Nephron (organoid): ENCODE results near the gene NOC4L.
"Not testable (repeated sequence)": the region's sequence is repeated elsewhere in the genome, so short reads cannot be mapped to it uniquely, and the experiment has no call there.

Experiments
- H3K27ac Mint-ChIP-seq, 3 experiments: 2 replicates each; pipeline ENCODE4 v1.8.0; 2020; ENCODE audit warnings: mixed read lengths in 3 of 3, mild to moderate bottlenecking in 2 of 3, moderate library complexity in 1 of 3
- H3K27me3 Mint-ChIP-seq: 2 replicates; pipeline ENCODE4 v1.8.0; 2021; ENCODE audit warnings: low read depth, mild to moderate bottlenecking, moderate library complexity, mixed read lengths
- H3K36me3 Mint-ChIP-seq: 2 replicates; pipeline ENCODE4 v1.8.0; 2020; ENCODE audit warnings: low read depth, mixed read lengths
- H3K4me1 Mint-ChIP-seq: 2 replicates; pipeline ENCODE4 v1.8.0; 2020; ENCODE audit warnings: mixed read lengths
- H3K4me3 Mint-ChIP-seq, 3 experiments: 2 replicates each; pipeline ENCODE4 v1.8.0; 2020; ENCODE audit warnings: mild to moderate bottlenecking in 3 of 3, mixed read lengths in 3 of 3, moderate library complexity in 2 of 3
- H3K9me3 Mint-ChIP-seq: 2 replicates; pipeline ENCODE4 v1.8.0; 2020; ENCODE audit warnings: mixed read lengths
- TF ChIP-seq, protein P1 (sequence below), 3 experiments: fragments of 200-600 bp; sonication (generic); IDR thresholded peaks; one replicate each; pipeline ENCODE4 v1.5.0; 2021; ENCODE audit warnings: antibody characterized with exemption in 3 of 3; ENCODE audit not compliant: unreplicated experiment in 3 of 3

Gene NOC4L

GRCh38 chr12:132144115-132144809 is at the start of gene NOC4L, which contains the start of gene DDX51:
Gene NOC4L (plus strand): TSS chr12:132144457. CDS start chr12:132144489, 32 bp downstream.
Gene DDX51 (minus strand): TSS chr12:132144319. CDS start chr12:132144296, 23 bp downstream.
- Mint-ChIP-seq H3K36me3 (peaks cover 25% of the 10 kb centered on the region), H3K27me3 (no peaks in the 10 kb centered on the region), H3K9me3 (no peaks in the 10 kb centered on the region), H3K4me3 (peak within 1 kb of the TSS; percentile 88 to 93 (median 93)), H3K4me1 (peaks cover 10% of the 10 kb centered on the region), H3K27ac (peak within 1 kb of the TSS in 1 of 3 experiments; percentile 62)
- TF ChIP-seq, protein P1, sequence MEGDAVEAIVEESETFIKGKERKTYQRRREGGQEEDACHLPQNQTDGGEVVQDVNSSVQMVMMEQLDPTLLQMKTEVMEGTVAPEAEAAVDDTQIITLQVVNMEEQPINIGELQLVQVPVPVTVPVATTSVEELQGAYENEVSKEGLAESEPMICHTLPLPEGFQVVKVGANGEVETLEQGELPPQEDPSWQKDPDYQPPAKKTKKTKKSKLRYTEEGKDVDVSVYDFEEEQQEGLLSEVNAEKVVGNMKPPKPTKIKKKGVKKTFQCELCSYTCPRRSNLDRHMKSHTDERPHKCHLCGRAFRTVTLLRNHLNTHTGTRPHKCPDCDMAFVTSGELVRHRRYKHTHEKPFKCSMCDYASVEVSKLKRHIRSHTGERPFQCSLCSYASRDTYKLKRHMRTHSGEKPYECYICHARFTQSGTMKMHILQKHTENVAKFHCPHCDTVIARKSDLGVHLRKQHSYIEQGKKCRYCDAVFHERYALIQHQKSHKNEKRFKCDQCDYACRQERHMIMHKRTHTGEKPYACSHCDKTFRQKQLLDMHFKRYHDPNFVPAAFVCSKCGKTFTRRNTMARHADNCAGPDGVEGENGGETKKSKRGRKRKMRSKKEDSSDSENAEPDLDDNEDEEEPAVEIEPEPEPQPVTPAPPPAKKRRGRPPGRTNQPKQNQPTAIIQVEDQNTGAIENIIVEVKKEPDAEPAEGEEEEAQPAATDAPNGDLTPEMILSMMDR (IDR thresholded peaks at IDR 0.05; ENCODE audit: unreplicated experiment in 3 of 3), result no peak

DNA sequence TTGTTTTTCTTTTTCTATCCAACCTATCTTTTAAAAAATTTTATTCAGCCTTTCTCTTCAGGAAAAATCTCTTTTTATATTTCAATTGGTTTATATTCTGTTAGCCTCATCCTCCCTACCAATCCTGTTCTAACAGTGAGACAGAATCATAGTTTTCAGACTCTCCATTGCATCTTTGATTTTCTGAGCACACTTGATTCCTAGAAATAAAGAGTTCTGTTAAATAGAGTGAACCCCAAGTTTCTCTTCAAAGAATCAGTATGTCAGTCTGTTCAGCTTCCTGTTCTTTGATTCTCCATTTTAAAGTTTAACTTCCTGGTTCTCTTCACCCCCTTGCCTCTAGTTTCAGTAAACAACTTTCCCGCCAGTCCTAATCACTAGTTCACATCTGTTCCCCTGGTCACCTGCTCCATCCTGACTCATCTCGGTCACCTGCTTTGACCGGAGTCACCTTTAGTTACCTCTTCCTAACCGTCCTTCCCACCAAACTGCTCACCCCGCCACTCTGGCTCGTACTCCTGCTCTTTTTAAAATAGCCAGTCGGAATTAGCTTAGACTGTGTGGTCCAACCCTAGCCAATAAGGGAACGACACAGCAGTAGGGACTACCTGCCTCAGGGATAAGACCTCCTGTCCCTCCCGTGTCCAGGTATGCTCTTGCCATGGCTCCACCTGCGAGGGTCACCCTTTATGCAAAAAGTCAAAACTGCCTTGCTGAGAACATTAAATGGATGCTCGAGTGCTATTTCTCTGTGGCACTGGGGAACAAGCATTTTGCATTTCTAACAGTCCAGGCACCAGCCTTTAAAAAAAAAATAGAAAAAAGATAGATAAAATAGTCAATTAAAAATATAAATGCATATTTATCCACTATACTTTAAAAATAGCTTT is 48.5 kb upstream of the NOC4L start:
- H3K27me3 Mint-ChIP-seq, result no peaks in the 10 kb centered on the region
- H3K27ac Mint-ChIP-seq, result no peak overlapping the region

DNA sequence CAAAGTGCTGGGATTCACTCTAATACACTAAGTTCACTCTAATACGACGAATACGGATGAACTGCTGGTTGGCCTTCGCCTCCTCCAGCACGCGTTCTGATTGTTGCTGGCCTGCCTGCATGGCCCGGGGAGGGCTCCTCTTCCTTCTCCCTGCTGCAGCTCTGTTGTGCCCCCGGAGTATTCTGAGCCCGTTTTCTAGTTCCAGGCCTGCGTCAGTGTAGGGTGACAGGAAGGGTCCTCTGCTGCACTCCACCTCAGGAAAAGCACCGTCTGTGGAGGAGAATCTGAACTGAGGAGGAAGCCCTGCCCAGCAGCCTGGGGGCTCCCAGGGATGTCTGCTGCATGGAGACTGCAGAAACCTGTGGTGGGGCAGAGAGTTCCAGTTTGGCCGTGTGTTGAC is 44.5 kb upstream of the NOC4L start:
- TF ChIP-seq, protein P1 (IDR thresholded peaks at IDR 0.05; ENCODE audit: unreplicated experiment in 3 of 3), result no peak
- no peaks in the 10 kb centered on the region for H3K4me1 Mint-ChIP-seq
- H3K27ac Mint-ChIP-seq, result no peak overlapping the region
- peaks cover 4% of the 10 kb centered on the region for H3K9me3 Mint-ChIP-seq
- peaks cover 35% of the 10 kb centered on the region for H3K36me3 Mint-ChIP-seq
- no peak overlapping the region for H3K4me3 Mint-ChIP-seq
- no peaks in the 10 kb centered on the region for H3K27me3 Mint-ChIP-seq

More for the DNA sequence above, 48.5 kb upstream of the NOC4L start:
- H3K4me3 Mint-ChIP-seq, result no peak overlapping the region
- H3K36me3 Mint-ChIP-seq, result peaks cover 52% of the 10 kb centered on the region
- TF ChIP-seq, protein P1 (IDR thresholded peaks at IDR 0.05; ENCODE audit: unreplicated experiment in 3 of 3), result no peak
- H3K4me1 Mint-ChIP-seq, result no peaks in the 10 kb centered on the region
- peaks cover 4% of the 10 kb centered on the region for H3K9me3 Mint-ChIP-seq

- Mint-ChIP-seq H3K4me1 (no peaks in the 10 kb centered on the region), H3K27ac (no peak overlapping the region), H3K36me3 (peaks cover 38% of the 10 kb centered on the region), H3K27me3 (no peaks in the 10 kb centered on the region), H3K9me3 (peaks cover 4% of the 10 kb centered on the region), H3K4me3 (no peak overlapping the region)
- TF ChIP-seq, protein P1 (IDR thresholded peaks at IDR 0.05; ENCODE audit: unreplicated experiment in 3 of 3), result no peak
Observed at GRCh38 chr12:132100306-132101065, 43.8 kb upstream of the NOC4L start.

DNA sequence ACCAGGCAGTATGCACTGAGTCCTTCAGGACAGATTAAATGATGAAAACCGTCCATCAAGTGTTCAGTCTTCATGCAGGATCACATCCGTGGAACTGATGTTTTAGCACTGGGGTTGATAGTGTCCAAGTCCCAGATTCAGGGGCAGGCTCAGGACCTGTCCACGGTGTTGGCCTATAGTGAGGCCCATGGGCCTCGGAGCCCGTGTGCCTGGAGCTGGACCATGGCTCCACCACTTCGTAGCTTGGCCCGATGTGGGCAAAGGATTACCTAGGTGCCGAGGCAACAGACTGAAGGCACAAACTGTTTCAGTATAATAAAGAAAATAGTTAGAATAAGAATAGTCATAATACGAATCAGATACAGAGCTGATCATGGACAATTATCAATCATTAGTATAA is 42.0 kb upstream of the NOC4L start:
- H3K27me3 Mint-ChIP-seq, result no peaks in the 10 kb centered on the region
- H3K4me1 Mint-ChIP-seq, result no peaks in the 10 kb centered on the region
- H3K4me3 Mint-ChIP-seq, result no peak overlapping the region
- H3K36me3 Mint-ChIP-seq, result peaks cover 29% of the 10 kb centered on the region
- no peak overlapping the region for H3K27ac Mint-ChIP-seq
- TF ChIP-seq, protein P1 (IDR thresholded peaks at IDR 0.05; ENCODE audit: unreplicated experiment in 3 of 3), result no peak
- no peaks in the 10 kb centered on the region for H3K9me3 Mint-ChIP-seq

DNA sequence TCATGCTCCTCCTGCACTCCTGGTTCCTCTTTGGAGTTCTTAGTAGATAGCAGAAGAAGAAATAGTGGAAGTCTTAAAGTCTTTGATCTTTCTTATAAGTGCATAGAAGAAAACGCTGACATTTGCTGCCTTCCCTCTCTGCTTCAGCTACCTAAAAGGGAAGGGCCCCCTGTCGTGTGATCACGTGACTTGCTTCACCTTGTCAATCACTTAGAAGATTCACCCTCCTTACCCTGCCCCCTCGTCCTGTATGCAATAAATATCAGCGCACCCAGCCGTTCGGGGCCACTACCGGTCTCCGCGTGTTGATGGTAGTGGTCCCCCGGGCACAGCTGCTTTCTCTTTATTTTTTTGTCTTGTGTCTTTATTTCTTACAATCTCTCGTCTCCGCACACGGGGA is 41.2 kb upstream of the NOC4L start:
- H3K36me3 Mint-ChIP-seq, result peaks cover 28% of the 10 kb centered on the region
- H3K27ac Mint-ChIP-seq, H3K4me1 Mint-ChIP-seq, H3K27me3 Mint-ChIP-seq, H3K9me3 Mint-ChIP-seq, H3K4me3 Mint-ChIP-seq: not testable (repeated sequence)
